HCT116 (cell line): Measurements from ENCODE around the gene RAD50. TPM values are rescaled to one million over a fixed set of nuclear protein-coding genes. Genes with fewer than 3 reads are reported as not detected.

Source experiments
- ATAC-seq: fragments of 200-7000 bp; cut with Tn5 transposase; 2 replicates; pipeline ENCODE4 v1.9.1; 2020; ENCODE audit warnings: mild to moderate bottlenecking, moderate library complexity
- BruUV-seq: library from RNA; stranded (reverse); fragments of 400-500 nt; replicated peaks from 2 replicates; lab custom pipeline; 2021; lab: Mats Ljungman, UMichigan
- CTCF ChIA-PET: fragments of 300-600 bp; sonication (Branson Sonifier 250); formaldehyde crosslinking; loops from one replicate; lab custom pipeline; 2021; ENCODE audit warnings: antibody characterized with exemption; lab: Charles Lee
- POLR2A ChIA-PET: fragments of 300-600, 350-600 bp; sonication (Branson Sonifier 250); formaldehyde crosslinking; loops from one replicate; lab custom pipeline; 2021; ENCODE audit warnings: antibody characterized with exemption; lab: Charles Lee
- RAD21 ChIA-PET, 2 experiments: fragments of 300-600 bp; sonication (Branson Sonifier 250); formaldehyde crosslinking; loops; one replicate each; lab custom pipeline; 2023; ENCODE audit warnings: low total read pairs in 2 of 2; ENCODE audit not compliant: uncharacterized antibody in 2 of 2, unreplicated experiment in 2 of 2, low non-redundant PET in 1 of 2; lab: Charles Lee
- DNase-seq: peaks from one replicate; pipeline ENCODE4 v3.0.0-alpha.2; 2010; ENCODE audit warnings: low read depth, low spot score
- H2AFZ ChIP-seq: fragments of 200-600 bp; shearing (Covaris generic), sonication (generic); 2 replicates; pipeline ENCODE4 v1.6.1; 2017; ENCODE audit warnings: low read depth, mixed run types, mixed read lengths, antibody characterized with exemption, low read length; ENCODE audit not compliant: poor library complexity, severe bottlenecking
- H3K27ac ChIP-seq: 2 replicates; pipeline ENCODE4 v1.5.1; 2012; ENCODE audit warnings: low read depth, low read length
- H3K27me3 ChIP-seq: fragments of 200-600 bp; sonication (generic); 2 replicates; pipeline ENCODE4 v1.6.1; 2016; ENCODE audit warnings: mixed run types, low read length, mixed read lengths; ENCODE audit not compliant: insufficient read depth
- H3K36me3 ChIP-seq, 2 experiments: fragments of 200-500 bp in 1 of 2; fragments of 200-600 bp in 1 of 2; sonication (Bioruptor generic) in 1 of 2; sonication (generic) in 1 of 2; 2 replicates each; pipeline versions ENCODE4 v1.5.1 to v1.6.1; 2014 to 2016; ENCODE audit warnings: low read length in 2 of 2, inconsistent platforms in 1 of 2, mixed read lengths in 1 of 2, mixed run types in 1 of 2; ENCODE audit not compliant: insufficient read depth in 2 of 2, control insufficient read depth in 1 of 2
- H3K4me1 ChIP-seq, 2 experiments: fragments of 200-600 bp in 1 of 2; sonication (generic) in 1 of 2; 2 replicates each; pipeline versions ENCODE4 v1.5.1 to v1.6.1; 2012 to 2017; ENCODE audit warnings: low read length in 2 of 2, inconsistent platforms in 1 of 2, mild to moderate bottlenecking in 1 of 2, mixed read lengths in 1 of 2, mixed run types in 1 of 2, moderate library complexity in 1 of 2; ENCODE audit not compliant: insufficient read depth in 2 of 2, control insufficient read depth in 1 of 2
- H3K4me2 ChIP-seq: fragments of 200-600 bp; sonication (generic); 2 replicates; pipeline ENCODE4 v1.6.1; 2017; ENCODE audit warnings: mixed run types, low read length, mixed read lengths
- H3K4me3 ChIP-seq, 2 experiments: fragments of 200-600 bp in 1 of 2; sonication (generic) in 1 of 2; replicated peaks in 1 of 2; 2 replicates each; pipeline ENCODE4 v1.5.1; 2011 to 2016; ENCODE audit warnings: low read length in 2 of 2, control low read depth in 1 of 2, low read depth in 1 of 2, mild to moderate bottlenecking in 1 of 2, mixed read lengths in 1 of 2, mixed run types in 1 of 2
- H3K79me2 ChIP-seq: fragments of 200-600 bp; sonication (generic); 2 replicates; pipeline ENCODE4 v1.6.1; 2017; ENCODE audit warnings: mild to moderate bottlenecking, mixed run types, low read length, moderate library complexity, mixed read lengths; ENCODE audit not compliant: insufficient read depth
- H3K9ac ChIP-seq: fragments of 200-600 bp; sonication (generic); 2 replicates; pipeline ENCODE4 v1.6.1; 2016; ENCODE audit warnings: low read length, mixed read lengths
- H3K9me2 ChIP-seq: fragments of 200-600 bp; sonication (generic), shearing (Covaris generic); 2 replicates; pipeline ENCODE4 v1.6.1; 2017; ENCODE audit warnings: mixed run types, mild to moderate bottlenecking, moderate library complexity; ENCODE audit not compliant: insufficient read depth
- H3K9me3 ChIP-seq, 2 experiments: fragments of 200-500 bp in 1 of 2; fragments of 200-600 bp in 1 of 2; sonication (Bioruptor generic) in 1 of 2; sonication (generic) in 1 of 2; 2 replicates each; pipeline ENCODE4 v1.6.1; 2014 to 2017; ENCODE audit warnings: low read length in 2 of 2, mixed read lengths in 2 of 2, inconsistent platforms in 1 of 2, low read depth in 1 of 2, mild to moderate bottlenecking in 1 of 2, mixed run types in 1 of 2, moderate library complexity in 1 of 2; ENCODE audit not compliant: control insufficient read depth in 1 of 2, insufficient read depth in 1 of 2
- H4K20me1 ChIP-seq: fragments of 200-600 bp; sonication (generic), shearing (Covaris generic); 2 replicates; pipeline ENCODE4 v1.6.1; 2017; ENCODE audit warnings: mixed run types, mild to moderate bottlenecking, moderate library complexity; ENCODE audit not compliant: insufficient read depth
- CTCF ChIP-seq, 3 experiments: fragments of 200-600 bp in 1 of 3; sonication (generic) in 1 of 3; IDR thresholded peaks in 2 of 3; conservative IDR thresholded peaks in 1 of 3; 2 replicates each; pipeline ENCODE4 v1.5.1; 2012 to 2017; ENCODE audit warnings: low read depth in 2 of 3, low read length in 2 of 3, antibody characterized with exemption in 1 of 3, borderline replicate concordance in 1 of 3, control low read depth in 1 of 3, mild to moderate bottlenecking in 1 of 3, mixed read lengths in 1 of 3, mixed run types in 1 of 3, moderate library complexity in 1 of 3; ENCODE audit not compliant: insufficient read depth in 1 of 3
- ELF1 ChIP-seq: IDR thresholded peaks from 2 replicates; pipeline ENCODE4 v1.6.1; 2012; ENCODE audit warnings: low read depth, borderline replicate concordance
- RAD21 ChIP-seq: IDR thresholded peaks from 2 replicates; pipeline ENCODE4 v1.6.1; 2012; ENCODE audit warnings: low read depth, mild to moderate bottlenecking
- SIN3A ChIP-seq: IDR thresholded peaks from 2 replicates; pipeline ENCODE4 v1.6.1; 2012; ENCODE audit warnings: low read depth
- SP1 ChIP-seq: IDR thresholded peaks from 2 replicates; pipeline ENCODE4 v1.6.1; 2012; ENCODE audit warnings: low read depth
- SRF ChIP-seq: IDR thresholded peaks from 2 replicates; pipeline ENCODE4 v1.6.1; 2012; ENCODE audit warnings: low read depth
- TCF7L2 ChIP-seq: IDR thresholded peaks from 2 replicates; pipeline ENCODE4 v1.7.0; 2011; ENCODE audit warnings: borderline replicate concordance, inconsistent platforms; ENCODE audit not compliant: insufficient read depth, insufficient read length; ENCODE audit errors: extremely low read depth
- ZFX ChIP-seq: fragments of 450-650 bp; IDR thresholded peaks from 2 replicates; pipeline ENCODE4 v1.6.1; 2017
- ZNF274 ChIP-seq: fragments of 200-500 bp; sonication (Bioruptor generic); IDR thresholded peaks from 2 replicates; pipeline ENCODE4 v1.6.1; 2014; ENCODE audit warnings: mild to moderate bottlenecking, low read depth, low read length, inconsistent platforms
- intact Hi-C: fragments of 100-400 bp; cut with micrococcal nuclease; formaldehyde crosslinking; loops from 2 replicates; pipeline ENCODE4 v1.10.0; 2022
- total RNA-seq: library from RNA; stranded (reverse); gene quantifications from one replicate; pipeline ENCODE4 v1.2.1, GENCODE V29; 2021; ENCODE audit not compliant: unreplicated experiment
- TF ChIP-seq, protein P1 (sequence below): IDR thresholded peaks from 2 replicates; pipeline ENCODE4 v1.6.1; 2012

The RAD50 gene
- total RNA-seq, 1 experiment from 2014 or later = 43.6 TPM

GRCh38 chr5:132637241-132637640, 80.5 kb downstream of the RAD50 start:
- H3K9ac ChIP-seq = no peak overlapping the region
- H3K9me2 ChIP-seq = no peaks in the 10 kb centered on the region
- no peak overlapping the region for H2AFZ ChIP-seq
- BruUV-seq = no TSS peak
- CTCF ChIA-PET = no interaction called here
- H3K27me3 ChIP-seq = no peaks in the 10 kb centered on the region
- H3K4me3 ChIP-seq = no peak overlapping the region
- POLR2A ChIA-PET = no interaction called here
- H3K79me2 ChIP-seq = no peaks in the 10 kb centered on the region; the same call in 1 of the 2 replicates
- ATAC-seq = no peak
- H3K27ac ChIP-seq = no peak overlapping the region
- RAD21 ChIA-PET = no interaction called here
- no peak for TF ChIP-seq TCF7L2
- no peak for TF ChIP-seq RAD21
- no peak for TF ChIP-seq SIN3A
- TF ChIP-seq, protein P1, sequence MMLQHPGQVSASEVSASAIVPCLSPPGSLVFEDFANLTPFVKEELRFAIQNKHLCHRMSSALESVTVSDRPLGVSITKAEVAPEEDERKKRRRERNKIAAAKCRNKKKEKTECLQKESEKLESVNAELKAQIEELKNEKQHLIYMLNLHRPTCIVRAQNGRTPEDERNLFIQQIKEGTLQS = no peak
- TF ChIP-seq ZFX = no peak
- no peak for TF ChIP-seq SRF
- no peak for TF ChIP-seq CTCF (IDR thresholded peaks at IDR 0.05 in 2 of 3, conservative IDR thresholded peaks at IDR 0.05 in 1 of 3; ENCODE audit: borderline replicate concordance in 1 of 3, insufficient read depth in 1 of 3, low read depth in 2 of 3, low read length in 2 of 3)
- TF ChIP-seq ELF1 = no peak
- no peak for TF ChIP-seq ZNF274
- no peak for TF ChIP-seq SP1
- no peak for DNase-seq
- no peaks in the 10 kb centered on the region for H3K9me3 ChIP-seq
- H3K4me1 ChIP-seq = no peaks in the 10 kb centered on the region
- no peak overlapping the region for H3K4me2 ChIP-seq
- H3K36me3 ChIP-seq = peaks cover 30 to 36% of the 10 kb centered on the region in 2 experiments
- no peaks in the 10 kb centered on the region for H4K20me1 ChIP-seq
- intact Hi-C loops = no loop called here
